H9 (cell line): Measurements from ENCODE around the gene CERK. TPM values are rescaled to one million over a fixed set of nuclear protein-coding genes. Genes with fewer than 3 reads are reported as not detected.

Experiments used
- DNase-seq: peaks from one replicate; pipeline ENCODE4 v3.0.0-alpha.2; 2017
- H2AFZ ChIP-seq: one replicate; pipeline ENCODE4 v1.6.1; 2013; ENCODE audit warnings: mild to moderate bottlenecking, low read length, control low read depth, moderate library complexity
- H2AK5ac ChIP-seq: 2 replicates; pipeline ENCODE4 v1.6.1; 2013; ENCODE audit warnings: low read length, control low read depth, mixed read lengths; ENCODE audit not compliant: insufficient read length
- H2BK120ac ChIP-seq: one replicate; pipeline ENCODE4 v1.6.1; 2013; ENCODE audit warnings: low read depth, mild to moderate bottlenecking, low read length, control low read depth, inconsistent platforms; ENCODE audit not compliant: poor library complexity, severe bottlenecking
- H2BK12ac ChIP-seq: 2 replicates; pipeline ENCODE4 v1.6.1; 2013; ENCODE audit warnings: low read length, control low read depth, mixed read lengths, low read depth; ENCODE audit not compliant: insufficient read length
- H2BK15ac ChIP-seq: 2 replicates; pipeline ENCODE4 v1.6.1; 2013; ENCODE audit warnings: low read depth, low read length, control low read depth
- H2BK20ac ChIP-seq: one replicate; pipeline ENCODE4 v1.6.1; 2013; ENCODE audit warnings: low read depth, mild to moderate bottlenecking, low read length, control low read depth, inconsistent platforms; ENCODE audit not compliant: poor library complexity, severe bottlenecking
- H2BK5ac ChIP-seq: 2 replicates; pipeline ENCODE4 v1.6.1; 2013; ENCODE audit warnings: low read length, control low read depth, mixed read lengths; ENCODE audit not compliant: insufficient read length
- H3K14ac ChIP-seq: 2 replicates; pipeline ENCODE4 v1.6.1; 2013; ENCODE audit warnings: low read length, control low read depth; ENCODE audit not compliant: insufficient read depth
- H3K18ac ChIP-seq: 2 replicates; pipeline ENCODE4 v1.6.1; 2013; ENCODE audit warnings: low read depth, mild to moderate bottlenecking, mixed read lengths, low read length, control low read depth; ENCODE audit not compliant: insufficient read length
- H3K23ac ChIP-seq: 2 replicates; pipeline ENCODE4 v1.6.1; 2013; ENCODE audit warnings: low read length, control low read depth, mixed read lengths, low read depth; ENCODE audit not compliant: insufficient read length
- H3K23me2 ChIP-seq: 2 replicates; pipeline ENCODE4 v1.6.1; 2013; ENCODE audit warnings: low read depth, mild to moderate bottlenecking, mixed read lengths, low read length, control low read depth; ENCODE audit not compliant: insufficient read length, poor library complexity, severe bottlenecking
- H3K27ac ChIP-seq: 2 replicates; pipeline ENCODE4 v1.5.1; 2013; ENCODE audit warnings: low read length, control low read depth, mixed read lengths, low read depth; ENCODE audit not compliant: insufficient read length
- H3K27me3 ChIP-seq: 2 replicates; pipeline ENCODE4 v1.6.1; 2013; ENCODE audit warnings: low read length, control low read depth, inconsistent platforms; ENCODE audit not compliant: insufficient read depth
- H3K4ac ChIP-seq: 2 replicates; pipeline ENCODE4 v1.6.1; 2013; ENCODE audit warnings: low read depth, mild to moderate bottlenecking, control low read depth, inconsistent platforms, low read length, moderate library complexity
- H3K4me1 ChIP-seq: 2 replicates; pipeline ENCODE4 v1.6.1; 2013; ENCODE audit warnings: low read length, control low read depth, inconsistent platforms; ENCODE audit not compliant: insufficient read depth
- H3K4me2 ChIP-seq: 2 replicates; pipeline ENCODE4 v1.6.1; 2013; ENCODE audit warnings: low read length, control low read depth, mixed read lengths; ENCODE audit not compliant: insufficient read length, insufficient read depth
- H3K56ac ChIP-seq: 2 replicates; pipeline ENCODE4 v1.6.1; 2013; ENCODE audit warnings: low read depth, mild to moderate bottlenecking, mixed read lengths, low read length, control low read depth; ENCODE audit not compliant: insufficient read length
- H3K79me1 ChIP-seq: 2 replicates; pipeline ENCODE4 v1.6.1; 2013; ENCODE audit warnings: low read depth, mild to moderate bottlenecking, moderate library complexity, low read length, control low read depth, inconsistent platforms; ENCODE audit not compliant: insufficient read depth, poor library complexity, severe bottlenecking
- H3K79me2 ChIP-seq: 2 replicates; pipeline ENCODE4 v1.6.1; 2013; ENCODE audit warnings: low read length, control low read depth, inconsistent platforms; ENCODE audit not compliant: insufficient read depth
- H3K9ac ChIP-seq: 2 replicates; pipeline ENCODE4 v1.6.1; 2013; ENCODE audit warnings: low read length, control low read depth, mixed read lengths; ENCODE audit not compliant: insufficient read length; ENCODE audit errors: extremely low read depth
- H3K9me3 ChIP-seq: one replicate; pipeline ENCODE4 v1.6.1; 2013; ENCODE audit warnings: low read depth, low read length, inconsistent platforms; ENCODE audit not compliant: control insufficient read depth
- H3T11ph ChIP-seq: one replicate; pipeline ENCODE4 v1.6.1; 2013; ENCODE audit warnings: mild to moderate bottlenecking, low read length, control low read depth, inconsistent platforms
- H4K20me1 ChIP-seq: one replicate; pipeline ENCODE4 v1.6.1; 2013; ENCODE audit not compliant: control insufficient read depth, insufficient read length, insufficient read depth
- H4K5ac ChIP-seq: 2 replicates; pipeline ENCODE4 v1.6.1; 2013; ENCODE audit warnings: low read depth, mild to moderate bottlenecking, mixed read lengths, low read length, control low read depth; ENCODE audit not compliant: insufficient read length
- H4K8ac ChIP-seq: replicated peaks from 2 replicates; pipeline ENCODE4 v1.6.1; 2013; ENCODE audit warnings: low read length, control low read depth, mixed read lengths, low read depth; ENCODE audit not compliant: insufficient read length
- H4K91ac ChIP-seq: 2 replicates; pipeline ENCODE4 v1.6.1; 2013; ENCODE audit warnings: low read depth, mild to moderate bottlenecking, moderate library complexity, mixed read lengths, low read length, control low read depth; ENCODE audit not compliant: insufficient read length
- H3K27ac Mint-ChIP-seq, 3 experiments: 2 replicates in 2 of 3; 3 replicates in 1 of 3; pipeline ENCODE4 v1.8.0; 2020 to 2021; ENCODE audit warnings: mixed read lengths in 3 of 3, mild to moderate bottlenecking in 1 of 3, moderate library complexity in 1 of 3
- H3K27me3 Mint-ChIP-seq: 2 replicates; pipeline ENCODE4 v1.8.0; 2021; ENCODE audit warnings: low read depth, mild to moderate bottlenecking, moderate library complexity, mixed read lengths
- H3K36me3 Mint-ChIP-seq, 3 experiments: 2 replicates in 2 of 3; 3 replicates in 1 of 3; pipeline ENCODE4 v1.8.0; 2020 to 2021; ENCODE audit warnings: low read depth in 3 of 3, mixed read lengths in 3 of 3; ENCODE audit not compliant: insufficient read depth in 1 of 3
- H3K4me1 Mint-ChIP-seq, 2 experiments: 2 replicates each; pipeline ENCODE4 v1.8.0; 2020; ENCODE audit warnings: mixed read lengths in 2 of 2
- H3K4me3 Mint-ChIP-seq, 2 experiments: 2 replicates in 1 of 2; 3 replicates in 1 of 2; pipeline ENCODE4 v1.8.0; 2020 to 2021; ENCODE audit warnings: mild to moderate bottlenecking in 2 of 2, mixed read lengths in 2 of 2, moderate library complexity in 1 of 2
- H3K9me3 Mint-ChIP-seq, 2 experiments: 2 replicates in 1 of 2; 3 replicates in 1 of 2; pipeline ENCODE4 v1.8.0; 2020; ENCODE audit warnings: mild to moderate bottlenecking in 2 of 2, mixed read lengths in 2 of 2, moderate library complexity in 1 of 2
- WGBS: extraction: QIAGEN DNeasy Blood & Tissue Kit; methylation state at CpG from one replicate; pipeline ENCODE4 v1.1.7; 2013; ENCODE audit warnings: missing lambda C conversion rate, low lambda C conversion rate, mixed read lengths; ENCODE audit not compliant: insufficient read length; ENCODE audit errors: extremely low coverage; 5-methylcytosine and 5-hydroxymethylcytosine counted together
- total RNA-seq: library from RNA; stranded (reverse); gene quantifications from 2 replicates; pipeline ENCODE4 v1.2.1, GENCODE V29; 2021
- TF ChIP-seq, protein P1 (sequence below): fragments of 200-600 bp; sonication (generic); conservative IDR thresholded peaks from 3 replicates; pipeline ENCODE4 v1.8.0; 2021; ENCODE audit warnings: antibody characterized with exemption, mild to moderate bottlenecking

Gene CERK
- total RNA-seq, 1 experiment from 2014 or later: 47.1 TPM

DNA sequence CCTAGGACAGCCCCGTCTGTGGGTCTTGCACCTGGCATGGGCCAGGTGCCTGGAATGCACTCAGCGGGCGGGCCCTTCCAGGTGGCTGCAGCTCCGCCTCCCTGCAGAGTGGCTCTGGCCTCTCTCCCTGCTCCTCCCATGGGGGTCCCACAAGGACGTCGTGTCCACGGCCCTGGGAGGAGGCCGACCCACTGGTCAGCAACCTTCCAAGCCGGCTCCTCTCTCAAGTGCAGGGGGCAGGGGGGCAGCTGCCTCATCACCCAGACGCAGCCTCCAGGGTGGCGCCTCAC lies 41.9 kb downstream of the CERK start:
- Histone ChIP-seq H3K23ac (no peak overlapping the region), H3K79me1 (no peaks in the 10 kb centered on the region), H2AFZ (no peak overlapping the region), H3K27me3 (no peaks in the 10 kb centered on the region), H2BK120ac (no peak overlapping the region), H2BK5ac (no peak overlapping the region), H4K20me1 (no peaks in the 10 kb centered on the region), H3K4ac (no peak overlapping the region), H3K9ac (no peak overlapping the region), H3K4me1 (no peaks in the 10 kb centered on the region), H4K91ac (no peak overlapping the region), H3T11ph (no peak overlapping the region), H2AK5ac (no peak overlapping the region), H4K8ac (no peak overlapping the region), H3K4me2 (no peak overlapping the region), H3K23me2 (no peaks in the 10 kb centered on the region), H2BK15ac (no peak overlapping the region), H3K27ac (no peak overlapping the region), H2BK12ac (no peak overlapping the region), H4K5ac (no peak overlapping the region), H3K18ac (no peak overlapping the region), H2BK20ac (no peak overlapping the region), H3K79me2 (no peaks in the 10 kb centered on the region), H3K9me3 (no peaks in the 10 kb centered on the region), H3K56ac (no peak overlapping the region), H3K14ac (no peak overlapping the region)
- TF ChIP-seq, protein P1, sequence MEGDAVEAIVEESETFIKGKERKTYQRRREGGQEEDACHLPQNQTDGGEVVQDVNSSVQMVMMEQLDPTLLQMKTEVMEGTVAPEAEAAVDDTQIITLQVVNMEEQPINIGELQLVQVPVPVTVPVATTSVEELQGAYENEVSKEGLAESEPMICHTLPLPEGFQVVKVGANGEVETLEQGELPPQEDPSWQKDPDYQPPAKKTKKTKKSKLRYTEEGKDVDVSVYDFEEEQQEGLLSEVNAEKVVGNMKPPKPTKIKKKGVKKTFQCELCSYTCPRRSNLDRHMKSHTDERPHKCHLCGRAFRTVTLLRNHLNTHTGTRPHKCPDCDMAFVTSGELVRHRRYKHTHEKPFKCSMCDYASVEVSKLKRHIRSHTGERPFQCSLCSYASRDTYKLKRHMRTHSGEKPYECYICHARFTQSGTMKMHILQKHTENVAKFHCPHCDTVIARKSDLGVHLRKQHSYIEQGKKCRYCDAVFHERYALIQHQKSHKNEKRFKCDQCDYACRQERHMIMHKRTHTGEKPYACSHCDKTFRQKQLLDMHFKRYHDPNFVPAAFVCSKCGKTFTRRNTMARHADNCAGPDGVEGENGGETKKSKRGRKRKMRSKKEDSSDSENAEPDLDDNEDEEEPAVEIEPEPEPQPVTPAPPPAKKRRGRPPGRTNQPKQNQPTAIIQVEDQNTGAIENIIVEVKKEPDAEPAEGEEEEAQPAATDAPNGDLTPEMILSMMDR: no peak
- Mint-ChIP-seq H3K9me3 (no peaks in the 10 kb centered on the region), H3K4me1 (peaks cover 0 to 4% of the 10 kb centered on the region in 2 experiments; a peak in 2 of 4 replicates), H3K36me3 (peaks cover 17 to 54% (median 47%) of the 10 kb centered on the region in 3 experiments; a peak in 6 of 7 replicates), H3K4me3 (no peak overlapping the region), H3K27me3 (no peaks in the 10 kb centered on the region; the same call in 1 of the 2 replicates), H3K27ac (no peak overlapping the region)
- no peak for DNase-seq
- WGBS: no CpG with 5 or more reads among the region's 11 CpGs
